MCF 10A (cell line): ENCODE data around the gene RBM5. TPM values are rescaled to one million over a fixed set of nuclear protein-coding genes. Genes with fewer than 3 reads are reported as not detected.
A peak's percentile ranks its signal among the peaks of the same experiment; 100 is the strongest.

Experiments used
- BruUV-seq: library from RNA; stranded (reverse); fragments of 400-500 nt; replicated peaks from 2 replicates; lab custom pipeline; 2021; lab: Mats Ljungman, UMichigan
- CTCF ChIA-PET: fragments of 300-600 bp; sonication (Branson Sonifier 250); formaldehyde crosslinking; extraction: SDS; loops from one replicate; lab custom pipeline; 2021; ENCODE audit warnings: antibody characterized with exemption, inconsistent platforms; lab: Yijun Ruan, JAX
- POLR2A ChIA-PET: fragments of 300-600, 350-650 bp; sonication (Branson Sonifier 250); formaldehyde crosslinking; extraction: SDS; loops from one replicate; lab custom pipeline; 2020; ENCODE audit warnings: antibody characterized with exemption, inconsistent platforms; lab: Yijun Ruan, JAX
- DNase-seq: peaks from one replicate; pipeline ENCODE4 v3.0.0-alpha.2; 2018; ENCODE audit not compliant: unreplicated experiment
- H3K27ac Mint-ChIP-seq: one replicate; pipeline ENCODE4 v1.8.0; 2022; ENCODE audit warnings: mild to moderate bottlenecking, low read depth, mixed read lengths; ENCODE audit not compliant: unreplicated experiment
- H3K27me3 Mint-ChIP-seq: one replicate; pipeline ENCODE4 v1.8.0; 2022; ENCODE audit warnings: mixed read lengths; ENCODE audit not compliant: insufficient read depth, unreplicated experiment
- H3K36me3 Mint-ChIP-seq: one replicate; pipeline ENCODE4 v1.8.0; 2022; ENCODE audit warnings: mild to moderate bottlenecking, moderate library complexity, mixed read lengths; ENCODE audit not compliant: insufficient read depth, unreplicated experiment
- H3K4me1 Mint-ChIP-seq: one replicate; pipeline ENCODE4 v1.8.0; 2022; ENCODE audit warnings: mixed read lengths; ENCODE audit not compliant: insufficient read depth, unreplicated experiment
- H3K4me3 Mint-ChIP-seq: one replicate; pipeline ENCODE4 v1.8.0; 2022; ENCODE audit warnings: mild to moderate bottlenecking, moderate library complexity, mixed read lengths; ENCODE audit not compliant: unreplicated experiment
- H3K9me3 Mint-ChIP-seq: one replicate; pipeline ENCODE4 v1.8.0; 2022; ENCODE audit warnings: mixed read lengths; ENCODE audit not compliant: unreplicated experiment
- CTCF ChIP-seq: fragments of 200-600 bp; IDR thresholded peaks from one replicate; pipeline ENCODE4 v1.8.0; 2022; ENCODE audit warnings: antibody characterized with exemption, mild to moderate bottlenecking; ENCODE audit not compliant: unreplicated experiment
- intact Hi-C: fragments of 100-400 bp; cut with micrococcal nuclease; formaldehyde crosslinking; loops from 2 replicates; pipeline ENCODE4 v1.14.1; 2022
- total RNA-seq: library from RNA; stranded (reverse); gene quantifications from 2 replicates; pipeline ENCODE4 v1.2.3, GENCODE V29; 2022

RBM5 gene
- total RNA-seq, 1 experiment from 2014 or later, result 138 TPM

- Mint-ChIP-seq H3K36me3 (peaks cover 41% of the 10 kb centered on the region), H3K9me3 (no peaks in the 10 kb centered on the region), H3K4me3 (no peak overlapping the region), H3K4me1 (peaks cover 15% of the 10 kb centered on the region), H3K27ac (no peak overlapping the region), H3K27me3 (no peaks in the 10 kb centered on the region)
- intact Hi-C loops, result loop anchor here (5.0 kb wide), 1 partner anchor 149 kb away; no protein-coding TSS in a partner anchor
- no peak for TF ChIP-seq CTCF
- ChIA-PET POLR2A (interaction anchor here (1.0 to 5.8 kb wide), 8 partner anchors 9 to 123 kb away, joined by 3 to 48 read pairs (median 7); partner anchors contain the start of gene GNAT1), CTCF (interaction anchor here (0.6 to 16.6 kb wide), 14 partner anchors 12 to 164 kb away, joined by 3 to 245 read pairs (median 10); partner anchors contain the start of gene GNAT1)
- BruUV-seq, result no TSS peak
- DNase-seq, result peak; percentile 26
Observed at GRCh38 chr3:50123394-50124051, 34.8 kb downstream of the RBM5 start.

DNA sequence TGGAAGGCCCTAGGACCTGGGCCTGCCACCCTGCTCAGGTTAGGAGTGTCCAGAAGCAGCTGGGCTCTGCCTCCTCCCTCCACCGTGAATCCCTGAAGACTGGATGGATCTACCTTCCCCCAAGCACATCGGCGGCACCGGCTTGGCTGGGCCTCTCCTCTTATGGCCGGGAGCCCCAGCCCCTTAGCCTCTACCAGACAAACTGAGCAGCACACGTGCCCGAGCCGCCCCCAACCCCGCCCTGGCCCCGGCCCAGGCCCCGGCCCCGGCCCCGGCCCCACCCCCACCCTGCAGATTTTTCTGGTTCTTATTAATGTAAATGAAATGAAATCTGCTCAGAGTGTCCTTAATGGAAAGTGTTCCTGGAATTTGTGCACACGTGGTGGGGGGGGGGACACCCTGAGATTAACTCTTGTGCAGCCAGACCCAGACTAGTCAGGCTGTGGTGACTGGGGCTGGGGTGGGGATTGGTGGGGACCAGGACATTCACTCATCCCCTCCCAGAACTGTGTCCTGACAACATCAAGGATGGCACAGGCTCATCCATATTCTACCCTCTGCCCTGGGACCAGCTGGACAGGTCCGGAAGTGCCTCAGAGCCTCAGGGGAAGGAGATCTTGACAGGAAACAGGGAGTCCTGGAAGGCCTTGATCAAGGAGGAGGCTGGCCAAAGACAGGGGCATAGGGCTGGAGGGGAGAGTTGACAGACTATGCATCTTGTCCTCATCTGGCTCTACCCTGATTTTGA, 35.5 kb downstream of the RBM5 start:
- Mint-ChIP-seq H3K4me3 (no peak overlapping the region), H3K4me1 (peaks cover 15% of the 10 kb centered on the region), H3K36me3 (peaks cover 34% of the 10 kb centered on the region), H3K27me3 (no peaks in the 10 kb centered on the region), H3K9me3 (no peaks in the 10 kb centered on the region), H3K27ac (no peak overlapping the region)
- ChIA-PET POLR2A (interaction anchor here (2.4 to 5.8 kb wide), 4 partner anchors 8 to 102 kb away, joined by 7 to 48 read pairs (median 22); partner anchors contain the start of gene GNAT1), CTCF (interaction anchor here (0.6 to 16.6 kb wide), 6 partner anchors 29 to 163 kb away, joined by 3 to 245 read pairs (median 16); partner anchors contain the start of gene GNAT1)
- no peak for TF ChIP-seq CTCF
- no TSS peak for BruUV-seq
- peak; percentile 23 for DNase-seq
- intact Hi-C loops, result loop anchor here (5.0 kb wide), 1 partner anchor 148 kb away; no protein-coding TSS in a partner anchor

- Mint-ChIP-seq H3K27ac (no peak overlapping the region), H3K36me3 (peaks cover 29% of the 10 kb centered on the region), H3K4me3 (no peak overlapping the region)
Observed at GRCh38 chr3:50124800-50125178, 36.1 kb downstream of the RBM5 start.

More at GRCh38 chr3:50124800-50125178, 36.1 kb downstream of the RBM5 start:
- Mint-ChIP-seq H3K4me1 (peaks cover 15% of the 10 kb centered on the region), H3K9me3 (no peaks in the 10 kb centered on the region), H3K27me3 (no peaks in the 10 kb centered on the region)
- TF ChIP-seq CTCF, result no peak
- no peak for DNase-seq
- ChIA-PET CTCF (interaction anchor here (16.6 kb wide), 1 partner anchor 64 kb away, joined by 245 read pairs; the partner anchor contains the start of gene GNAT1), POLR2A (interaction anchor here (5.5 to 5.8 kb wide), 2 partner anchors 65 to 102 kb away, joined by 37 to 48 read pairs; partner anchors contain the start of gene GNAT1)
- no TSS peak for BruUV-seq
- intact Hi-C loops, result loop anchor here (5.0 kb wide), 1 partner anchor 148 kb away; no protein-coding TSS in a partner anchor
